IMR-90 (cell line): ENCODE data around the gene PPP2R5B. TPM values are rescaled to one million over a fixed set of nuclear protein-coding genes. Genes with fewer than 3 reads are reported as not detected.

Experiments used
- ATAC-seq: fragments of 200-7000 bp; cut with Tn5 transposase; 2 replicates; pipeline ENCODE4 v1.9.1; 2020; ENCODE audit warnings: low read depth, mild to moderate bottlenecking, moderate library complexity
- BruUV-seq: library from RNA; stranded (reverse); fragments of 400-500 nt; replicated peaks from 2 replicates; lab custom pipeline; 2021; lab: Mats Ljungman, UMichigan
- CTCF ChIA-PET: fragments of 300-600 bp; formaldehyde crosslinking; extraction: SDS; loops from one replicate; lab custom pipeline; 2021; ENCODE audit warnings: antibody characterized with exemption; lab: Yijun Ruan, JAX
- POLR2A ChIA-PET: fragments of 300-600 bp; sonication (Branson Sonifier 250); formaldehyde crosslinking; loops from one replicate; lab custom pipeline; 2022; ENCODE audit warnings: antibody characterized with exemption; ENCODE audit not compliant: unreplicated experiment; lab: Charles Lee
- DNase-seq: peaks from one replicate; pipeline ENCODE4 v3.0.0; 2013
- H2AFZ ChIP-seq: replicated peaks from 2 replicates; pipeline ENCODE3; 2013; ENCODE audit warnings: low read length, mild to moderate bottlenecking; ENCODE audit not compliant: poor library complexity
- H2AK5ac ChIP-seq: 2 replicates; pipeline ENCODE4 v1.6.1; 2013; ENCODE audit warnings: low read depth, low read length, inconsistent platforms
- H2AK9ac ChIP-seq: replicated peaks from 2 replicates; pipeline ENCODE3; 2013; ENCODE audit warnings: mild to moderate bottlenecking, low read depth, low read length, moderate library complexity; ENCODE audit not compliant: poor library complexity
- H2BK120ac ChIP-seq: 2 replicates; pipeline ENCODE4 v1.6.1; 2013; ENCODE audit warnings: low read depth, low read length, inconsistent platforms
- H2BK15ac ChIP-seq: 3 replicates; pipeline ENCODE4 v1.6.1; 2013; ENCODE audit warnings: low read depth, low read length, inconsistent platforms
- H2BK20ac ChIP-seq: 2 replicates; pipeline ENCODE4 v1.6.1; 2013; ENCODE audit warnings: low read depth, mild to moderate bottlenecking, inconsistent platforms, low read length, moderate library complexity
- H2BK5ac ChIP-seq: 2 replicates; pipeline ENCODE4 v1.6.1; 2013; ENCODE audit warnings: mild to moderate bottlenecking, low read depth, low read length, inconsistent platforms; ENCODE audit not compliant: poor library complexity, severe bottlenecking
- H3K14ac ChIP-seq: replicated peaks from 2 replicates; pipeline ENCODE4 v1.6.1; 2013; ENCODE audit warnings: low read depth, low read length, inconsistent platforms
- H3K18ac ChIP-seq: 2 replicates; pipeline ENCODE4 v1.6.1; 2013; ENCODE audit warnings: low read depth, low read length, control low read depth
- H3K23ac ChIP-seq: 2 replicates; pipeline ENCODE4 v1.6.1; 2013; ENCODE audit warnings: low read depth, low read length, inconsistent platforms
- H3K27ac ChIP-seq: 2 replicates; pipeline ENCODE4 v1.5.1; 2013; ENCODE audit warnings: mild to moderate bottlenecking, control low read depth, low read length; ENCODE audit not compliant: insufficient read depth
- H3K27me3 ChIP-seq: 2 replicates; pipeline ENCODE4 v1.6.1; 2013; ENCODE audit warnings: low read length; ENCODE audit not compliant: control insufficient read depth, insufficient read depth
- H3K36me3 ChIP-seq: 2 replicates; pipeline ENCODE4 v1.6.1; 2013; ENCODE audit warnings: low read length, mixed read lengths; ENCODE audit not compliant: control insufficient read depth, insufficient read depth
- H3K4ac ChIP-seq: 2 replicates; pipeline ENCODE4 v1.6.1; 2013; ENCODE audit warnings: low read depth, low read length, inconsistent platforms
- H3K4me1 ChIP-seq: 2 replicates; pipeline ENCODE4 v1.6.1; 2013; ENCODE audit warnings: low read length, mixed read lengths; ENCODE audit not compliant: control insufficient read depth, insufficient read depth
- H3K4me2 ChIP-seq: 2 replicates; pipeline ENCODE4 v1.6.1; 2013; ENCODE audit warnings: low read depth, mild to moderate bottlenecking, control low read depth, low read length, moderate library complexity
- H3K4me3 ChIP-seq: 2 replicates; pipeline ENCODE4 v1.5.1; 2013; ENCODE audit warnings: low read depth, mild to moderate bottlenecking, control low read depth, low read length, moderate library complexity; ENCODE audit not compliant: insufficient read depth
- H3K56ac ChIP-seq: 2 replicates; pipeline ENCODE4 v1.6.1; 2013; ENCODE audit warnings: low read length, inconsistent platforms; ENCODE audit not compliant: insufficient read depth; ENCODE audit errors: extremely low read depth
- H3K79me1 ChIP-seq, 2 experiments: 2 replicates each; pipeline ENCODE4 v1.6.1; 2013; ENCODE audit warnings: low read length in 2 of 2, inconsistent platforms in 1 of 2, low read depth in 1 of 2
- H3K9ac ChIP-seq: 2 replicates; pipeline ENCODE4 v1.6.1; 2013; ENCODE audit warnings: low read depth, low read length, control low read depth
- H3K9me1 ChIP-seq: 2 replicates; pipeline ENCODE4 v1.6.1; 2013; ENCODE audit warnings: low read length, inconsistent platforms; ENCODE audit not compliant: insufficient read depth
- H3K9me3 ChIP-seq: 2 replicates; pipeline ENCODE4 v1.6.1; 2013; ENCODE audit warnings: low read length; ENCODE audit not compliant: control insufficient read depth, insufficient read depth
- H4K20me1 ChIP-seq: 2 replicates; pipeline ENCODE4 v1.6.1; 2013; ENCODE audit warnings: low read length, inconsistent platforms; ENCODE audit not compliant: insufficient read depth
- H4K5ac ChIP-seq: 2 replicates; pipeline ENCODE4 v1.6.1; 2013; ENCODE audit warnings: mild to moderate bottlenecking, low read depth, low read length, control low read depth
- H4K8ac ChIP-seq, 2 experiments: 2 replicates each; pipeline ENCODE4 v1.6.1; 2013; ENCODE audit warnings: low read depth in 2 of 2, low read length in 2 of 2, control low read depth in 1 of 2, inconsistent platforms in 1 of 2
- H4K91ac ChIP-seq: 2 replicates; pipeline ENCODE4 v1.6.1; 2013; ENCODE audit warnings: low read depth, low read length, inconsistent platforms; ENCODE audit not compliant: insufficient read depth
- CEBPB ChIP-seq: IDR thresholded peaks from 2 replicates; pipeline ENCODE4 v1.6.1; 2012; ENCODE audit warnings: low read depth, low read length, improper control_type of control experiment
- CHD1 ChIP-seq: IDR thresholded peaks from 2 replicates; pipeline ENCODE4 v1.6.1; 2012; ENCODE audit warnings: low read depth, low read length, improper control_type of control experiment
- CTCF ChIP-seq: conservative IDR thresholded peaks from 2 replicates; pipeline ENCODE4 v1.5.1; 2012; ENCODE audit warnings: mild to moderate bottlenecking, low read depth, low read length, improper control_type of control experiment
- FOS ChIP-seq: fragments of 150-350 bp; IDR thresholded peaks from 2 replicates; pipeline ENCODE4 v1.6.1; 2016; ENCODE audit warnings: low read depth, low read length
- MAFK ChIP-seq: IDR thresholded peaks from 2 replicates; pipeline ENCODE4 v1.6.1; 2012; ENCODE audit warnings: low read depth, low read length, improper control_type of control experiment
- MAZ ChIP-seq: IDR thresholded peaks from 2 replicates; pipeline ENCODE4 v1.6.1; 2012; ENCODE audit warnings: low read depth, mild to moderate bottlenecking, low read length, improper control_type of control experiment, moderate library complexity, borderline replicate concordance
- MXI1 ChIP-seq: IDR thresholded peaks from 2 replicates; pipeline ENCODE4 v1.6.1; 2012; ENCODE audit warnings: low read depth, mild to moderate bottlenecking, low read length, moderate library complexity, borderline replicate concordance
- NFE2L2 ChIP-seq: fragments of 150-350 bp; IDR thresholded peaks from 2 replicates; pipeline ENCODE4 v1.6.1; 2016; ENCODE audit warnings: low read depth, mild to moderate bottlenecking, low read length
- RAD21 ChIP-seq: IDR thresholded peaks from 2 replicates; pipeline ENCODE4 v1.6.1; 2012; ENCODE audit warnings: low read length, improper control_type of control experiment
- RCOR1 ChIP-seq: IDR thresholded peaks from 2 replicates; pipeline ENCODE4 v1.6.1; 2012; ENCODE audit warnings: mild to moderate bottlenecking, low read length, improper control_type of control experiment; ENCODE audit not compliant: insufficient replicate concordance
- RFX5 ChIP-seq: IDR thresholded peaks from 2 replicates; pipeline ENCODE4 v1.8.0; 2012; ENCODE audit warnings: low read depth, mild to moderate bottlenecking, low read length, moderate library complexity
- WGBS, 2 experiments: methylation state at CpG; one replicate each; pipeline versions ENCODE4 v1.1.5 to v1.1.7; 2013; ENCODE audit warnings: missing lambda C conversion rate in 2 of 2; ENCODE audit not compliant: insufficient read length in 1 of 2; ENCODE audit errors: extremely low coverage in 2 of 2; 5-methylcytosine and 5-hydroxymethylcytosine counted together
- dilution Hi-C: fragments of 300-500 bp; cut with HindIII; formaldehyde crosslinking; loops from one replicate; pipeline ENCODE4 v1.14.3; 2018; ENCODE audit warnings: low sequenced_read_pairs; ENCODE audit not compliant: unreplicated experiment
- in situ Hi-C: fragments of 300-500 bp; cut with MboI; formaldehyde crosslinking; loops from 3 replicates; pipeline ENCODE4 v1.14.3; 2019; ENCODE audit warnings: low sequenced_read_pairs, inconsistent platforms, mixed read lengths
- intact Hi-C: fragments of 100-400 bp; cut with micrococcal nuclease; formaldehyde crosslinking; loops from 2 replicates; pipeline ENCODE4 v1.10.0; 2022
- polyA plus RNA-seq, 3 experiments: library from polyadenylated mRNA; depleted of rRNA; stranded (reverse); fragments of >200 nt; gene quantifications; 2 replicates each; pipeline ENCODE4 v1.2.3, GENCODE V29; 2012; ENCODE audit warnings: low replicate concordance in 1 of 3
- total RNA-seq: library from RNA; depleted of rRNA; stranded (reverse); fragments of >200 nt; gene quantifications from 2 replicates; pipeline ENCODE4 v1.2.3, GENCODE V29; 2012

PPP2R5B gene
- total and polyA plus RNA-seq, 2 of the 4 experiments (the other 2 are of a cell fraction), result 6.5 to 23.6 TPM

GRCh38 chr11:64917663-64917995, 6.9 kb upstream of the PPP2R5B start (continued):
- TF ChIP-seq CTCF (no peak), MAFK (no peak)

GRCh38 chr11:64918017-64918416, 6.5 kb upstream of the PPP2R5B start:
- no peak overlapping the region; the same call in 1 of the 2 replicates for H2AK5ac ChIP-seq
- peak overlapping the region; percentile 20; the same call in 1 of the 2 replicates for H3K23ac ChIP-seq
- WGBS, 2 experiments, result 0% methylated on average over 2 of the region's 4 CpGs; no CpG with 5 or more reads in 1 of the 2 experiments
- H4K91ac ChIP-seq, result no peak overlapping the region
- H3K36me3 ChIP-seq, result peaks cover 8% of the 10 kb centered on the region
- POLR2A ChIA-PET, result no interaction called here
- H2AK9ac ChIP-seq, result no peak overlapping the region
- H4K8ac ChIP-seq, result peak overlapping the region; percentile 13 to 90; a peak in 3 of 4 replicates
- H2BK120ac ChIP-seq, result peak overlapping the region; percentile 22; the same call in 1 of the 2 replicates
- H3K4me3 ChIP-seq, result peak overlapping the region; percentile 41
- peak overlapping the region; percentile 66 for H3K4ac ChIP-seq
- H3K4me1 ChIP-seq, result peaks cover 7% of the 10 kb centered on the region
- H2BK5ac ChIP-seq, result peak overlapping the region; percentile 71
- 0 out of 2 replicates have a peak, but pooled peaks have one; percentile 1 for ATAC-seq
- CTCF ChIA-PET, result no interaction called here
- H3K56ac ChIP-seq, result peak overlapping the region; percentile 74; the same call in 1 of the 2 replicates
- in situ Hi-C loops (no loop called here), intact Hi-C loops (loop anchor here (5.0 kb wide), 1 partner anchor 179 kb away; the partner anchor contains the start of gene VPS51), dilution Hi-C loops (no loop called here)
- H3K18ac ChIP-seq, result no peak overlapping the region
- H3K9me3 ChIP-seq, result no peaks in the 10 kb centered on the region
- peak; percentile 70 for DNase-seq
- H3K27ac ChIP-seq, result peak overlapping the region; percentile 50; the same call in 1 of the 2 replicates
- no peaks in the 10 kb centered on the region for H3K27me3 ChIP-seq
- peak overlapping the region; percentile 54 for H2AFZ ChIP-seq
- H3K79me1 ChIP-seq, result peaks cover 7 to 26% of the 10 kb centered on the region in 2 experiments
- no peaks in the 10 kb centered on the region; the same call in 1 of the 2 replicates for H4K20me1 ChIP-seq
- H2BK20ac ChIP-seq, result no peak overlapping the region
- H3K9me1 ChIP-seq, result no peaks in the 10 kb centered on the region
- no TSS peak for BruUV-seq
- peak overlapping the region; percentile 49 for H3K14ac ChIP-seq
- H3K9ac ChIP-seq, result peak overlapping the region; percentile 80
- H4K5ac ChIP-seq, result peak overlapping the region; percentile 61; the same call in 1 of the 2 replicates
- peak overlapping the region; percentile 80 for H3K4me2 ChIP-seq
- no peak overlapping the region for H2BK15ac ChIP-seq
- TF ChIP-seq CTCF, result peak; percentile 42
- TF ChIP-seq MAZ, result no peak
- no peak for TF ChIP-seq CHD1
- TF ChIP-seq FOS, result no peak
- peak; percentile 8; the same call in 1 of the 2 replicates for TF ChIP-seq CEBPB
- no peak for TF ChIP-seq MXI1
- no peak for TF ChIP-seq RFX5
- TF ChIP-seq RCOR1, result no peak
- no peak for TF ChIP-seq NFE2L2
- TF ChIP-seq MAFK, result no peak
- TF ChIP-seq RAD21, result 0 out of 2 replicates have a peak, but pooled peaks have one; percentile 10
